ENCODE measurements around the gene ENTPD8.
"Not testable (repeated sequence)": the region's sequence is repeated elsewhere in the genome, so short reads cannot be mapped to it uniquely, and the experiment has no call there.

The ENTPD8 gene

DNA sequence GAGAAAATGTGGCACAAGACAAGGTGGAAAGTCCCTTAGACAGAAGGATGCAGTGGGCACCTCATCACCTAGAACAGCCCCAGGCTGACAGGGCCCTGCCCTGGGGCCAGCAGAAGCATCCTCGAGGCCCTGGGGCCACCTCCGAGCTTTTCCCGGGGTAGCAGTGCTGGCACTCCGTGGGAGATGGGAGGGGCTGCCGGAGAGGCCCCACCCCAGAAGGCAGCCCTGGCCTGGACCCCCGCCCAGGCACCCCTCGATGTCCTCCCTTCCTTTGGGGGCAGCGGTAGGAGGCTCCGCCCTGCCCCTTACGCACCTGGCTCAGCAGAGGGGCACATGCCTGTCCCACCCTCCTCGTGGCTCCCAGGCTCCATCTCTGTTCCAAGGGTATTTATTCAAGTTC lies 35.7 kb upstream of the ENTPD8 start:
- no peak for DNase-seq

DNA sequence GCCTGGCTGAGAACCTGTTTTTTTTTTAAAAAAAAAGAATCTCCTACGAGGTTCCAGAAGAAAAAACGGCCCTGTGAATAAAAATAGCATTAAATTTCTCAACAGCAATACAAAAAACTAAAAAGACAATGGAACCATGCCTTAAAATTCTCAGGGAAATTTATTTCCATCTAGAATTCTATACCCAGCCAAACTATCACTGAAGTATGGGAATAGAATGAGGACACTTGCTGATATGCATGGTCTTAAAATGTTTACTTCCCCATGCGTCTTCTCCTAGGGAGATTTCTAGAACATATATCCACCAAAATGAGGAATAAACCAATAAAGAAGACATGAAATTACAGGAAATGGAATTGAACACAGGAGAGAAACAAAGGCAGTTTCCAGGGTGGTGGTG lies 34.5 kb upstream of the ENTPD8 start:
- no peak for DNase-seq

DNA sequence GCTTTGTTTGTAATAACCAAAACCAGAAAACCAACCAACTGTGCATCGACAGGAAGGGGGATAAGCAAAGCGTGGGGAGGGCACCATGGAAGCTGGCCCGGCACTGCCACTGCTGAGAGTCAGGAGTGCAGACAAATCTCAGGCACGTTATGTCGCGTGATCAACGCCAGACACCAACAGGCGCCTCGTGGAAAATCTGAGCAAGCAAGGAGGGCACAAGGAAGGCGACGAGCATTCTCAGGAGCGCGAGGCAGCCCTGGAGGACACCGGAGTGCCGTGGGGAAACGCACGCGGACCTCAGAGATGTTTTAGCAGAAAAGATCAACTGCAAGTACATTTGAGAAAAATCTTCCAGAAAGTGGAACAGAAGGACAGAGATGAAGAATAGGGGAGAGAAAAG lies 33.1 kb upstream of the ENTPD8 start:
- DNase-seq, result no peak

DNA sequence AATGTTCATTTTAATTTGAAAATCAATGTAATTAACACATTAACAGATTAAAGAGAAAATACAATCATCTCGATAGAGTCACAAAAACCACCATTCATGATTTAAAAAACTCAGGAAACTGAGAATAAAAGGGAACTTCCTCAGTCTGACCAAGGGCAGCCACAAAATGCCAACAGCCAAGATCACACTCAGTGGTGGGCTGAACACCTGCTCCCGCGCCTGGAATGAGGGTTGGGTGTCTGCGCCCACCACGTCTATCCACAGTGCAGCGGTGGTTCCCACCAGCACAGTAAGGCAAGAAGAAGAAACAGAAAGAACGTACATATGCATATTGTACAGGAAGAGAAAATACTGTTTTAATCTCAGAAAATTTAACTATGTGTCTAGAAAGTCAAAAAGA lies 29.6 kb upstream of the ENTPD8 start:
- no peak for DNase-seq

DNA sequence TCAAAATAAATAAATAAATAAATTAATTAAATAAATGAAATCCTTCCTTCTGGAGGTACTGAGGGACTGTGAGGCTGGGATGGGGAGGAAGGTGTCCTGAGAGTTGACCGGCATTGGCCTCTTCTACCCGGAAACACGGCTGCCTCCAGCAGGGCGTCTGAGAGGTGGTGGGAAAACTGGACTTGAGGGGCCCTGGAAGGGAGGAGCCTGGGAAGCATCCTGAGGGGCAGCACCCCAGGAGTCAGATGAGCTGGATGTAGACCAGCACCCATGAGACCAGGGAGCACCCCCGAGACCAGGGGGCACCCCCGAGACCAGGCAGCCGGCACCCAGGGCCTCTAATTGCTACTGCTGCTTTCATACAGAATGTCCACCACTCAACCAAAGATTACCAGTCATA lies 26.7 kb upstream of the ENTPD8 start:
- DNase-seq, result no peak

DNA sequence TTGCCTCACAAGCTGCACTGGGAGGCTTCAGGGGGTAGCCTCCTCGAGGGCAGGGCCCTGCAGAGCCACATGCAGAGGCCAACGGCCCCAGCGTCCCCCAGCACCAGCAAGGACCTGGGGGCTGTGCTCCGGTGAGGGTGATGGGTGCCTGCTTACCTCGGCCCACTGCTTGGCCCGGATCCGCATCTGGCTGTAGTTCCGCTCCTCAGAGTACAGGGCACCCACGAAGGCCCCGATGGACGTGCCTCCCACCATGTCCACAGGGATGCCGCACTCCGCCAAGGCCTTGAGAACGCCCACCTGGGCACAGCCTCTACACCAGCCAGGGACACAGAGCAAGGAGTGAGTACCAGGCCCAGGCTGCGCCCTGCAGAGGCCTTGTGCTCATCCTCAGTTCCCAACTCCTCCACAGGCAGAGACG lies 26.0 kb upstream of the ENTPD8 start:
- no peak for DNase-seq

DNA sequence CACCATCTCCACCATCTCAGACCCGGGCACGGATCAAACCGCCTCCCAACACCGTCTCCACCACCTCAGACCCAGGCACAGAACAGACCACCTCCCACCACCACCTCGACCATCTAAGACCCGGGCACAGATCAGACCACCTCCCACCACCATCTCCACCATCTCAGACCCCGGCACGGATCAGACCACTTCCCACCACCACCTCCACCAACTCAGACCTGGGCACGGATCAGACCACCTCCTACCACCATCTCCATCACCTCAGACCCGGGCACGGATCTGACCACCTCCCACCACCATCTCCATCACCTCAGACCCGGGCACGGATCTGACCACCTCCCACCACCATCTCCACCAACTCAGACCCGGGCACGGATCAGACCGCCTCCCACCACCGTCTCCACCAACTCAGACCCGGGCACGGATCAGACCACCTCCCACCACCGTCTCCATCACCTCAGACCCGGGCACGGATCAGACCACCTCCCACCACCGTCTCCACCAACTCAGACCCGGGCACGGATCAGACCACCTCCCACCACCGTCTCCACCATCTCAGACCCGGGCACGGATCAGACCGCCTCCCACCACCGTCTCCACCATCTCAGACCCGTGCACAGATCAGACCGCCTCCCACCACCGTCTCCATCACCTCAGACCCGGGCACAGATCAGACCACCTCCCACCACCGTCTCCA lies 25.4 kb upstream of the ENTPD8 start:
- DNase-seq, result not testable (repeated sequence)

DNA sequence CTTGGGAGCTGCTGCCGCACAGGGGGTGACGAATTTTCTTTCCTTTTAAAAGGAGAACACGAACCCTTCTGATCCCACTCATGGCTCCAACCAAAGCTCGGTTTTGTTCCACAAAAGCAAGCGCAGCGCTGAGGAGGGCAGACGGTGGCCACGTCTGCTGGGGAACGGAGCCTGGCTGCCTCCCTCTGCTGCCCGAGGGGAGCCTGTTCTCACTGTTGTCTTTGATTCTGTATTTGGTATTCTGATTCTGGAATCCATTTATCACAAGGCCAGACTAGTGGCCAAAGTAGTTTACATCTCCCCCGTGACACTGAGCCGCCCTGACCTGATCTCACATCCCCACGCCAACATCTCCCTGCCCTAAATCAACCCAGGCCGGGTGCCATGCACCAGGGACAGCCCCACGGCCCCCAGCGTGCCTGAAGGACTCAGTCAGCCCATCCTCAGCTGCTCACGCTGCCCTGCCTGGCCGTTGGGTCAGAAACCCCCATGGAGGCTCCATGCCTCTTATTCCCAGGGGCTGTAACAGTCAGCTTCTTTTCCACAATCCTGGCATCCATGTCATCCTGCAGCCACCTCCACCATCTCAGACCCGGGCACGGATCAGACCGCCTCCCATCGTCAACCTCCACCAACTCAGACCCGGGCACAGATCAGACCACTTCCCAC lies 24.7 kb upstream of the ENTPD8 start:
- no peak for DNase-seq

DNA sequence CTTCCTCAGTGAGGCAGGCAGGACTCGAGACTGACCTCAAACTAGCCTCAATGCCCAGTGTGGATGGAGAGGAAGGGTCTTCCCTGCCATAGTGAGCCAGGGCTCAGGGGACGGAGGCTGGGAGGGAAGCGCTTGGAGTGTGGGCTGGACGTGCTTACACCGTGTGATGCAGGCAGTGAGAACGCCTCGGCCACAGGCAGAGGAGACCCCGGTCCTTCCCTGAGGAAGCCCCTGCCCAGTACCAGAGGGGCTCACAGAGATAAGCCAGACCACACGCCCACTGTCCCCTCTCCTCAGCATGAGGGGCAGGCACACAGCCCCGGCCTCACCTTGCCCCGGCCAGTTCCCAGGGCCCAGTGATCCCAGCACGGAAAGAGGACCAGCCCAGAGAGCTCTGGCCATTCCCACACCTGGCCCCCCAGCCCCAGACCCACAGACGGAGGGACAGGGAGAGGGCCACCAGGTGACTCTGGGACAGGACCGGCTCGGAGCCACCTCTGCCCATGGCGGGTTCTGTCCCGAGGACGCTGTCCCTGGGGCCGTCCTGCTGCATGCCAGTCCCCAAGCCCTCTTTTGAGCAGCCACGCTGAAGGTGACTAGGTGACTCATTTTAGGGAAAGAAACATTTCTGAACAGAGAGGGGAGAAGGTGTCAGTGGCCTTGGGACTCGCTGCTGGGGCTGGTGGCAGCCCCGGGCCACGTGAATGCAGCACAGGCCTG lies 24.0 kb upstream of the ENTPD8 start:
- no peak for DNase-seq

DNA sequence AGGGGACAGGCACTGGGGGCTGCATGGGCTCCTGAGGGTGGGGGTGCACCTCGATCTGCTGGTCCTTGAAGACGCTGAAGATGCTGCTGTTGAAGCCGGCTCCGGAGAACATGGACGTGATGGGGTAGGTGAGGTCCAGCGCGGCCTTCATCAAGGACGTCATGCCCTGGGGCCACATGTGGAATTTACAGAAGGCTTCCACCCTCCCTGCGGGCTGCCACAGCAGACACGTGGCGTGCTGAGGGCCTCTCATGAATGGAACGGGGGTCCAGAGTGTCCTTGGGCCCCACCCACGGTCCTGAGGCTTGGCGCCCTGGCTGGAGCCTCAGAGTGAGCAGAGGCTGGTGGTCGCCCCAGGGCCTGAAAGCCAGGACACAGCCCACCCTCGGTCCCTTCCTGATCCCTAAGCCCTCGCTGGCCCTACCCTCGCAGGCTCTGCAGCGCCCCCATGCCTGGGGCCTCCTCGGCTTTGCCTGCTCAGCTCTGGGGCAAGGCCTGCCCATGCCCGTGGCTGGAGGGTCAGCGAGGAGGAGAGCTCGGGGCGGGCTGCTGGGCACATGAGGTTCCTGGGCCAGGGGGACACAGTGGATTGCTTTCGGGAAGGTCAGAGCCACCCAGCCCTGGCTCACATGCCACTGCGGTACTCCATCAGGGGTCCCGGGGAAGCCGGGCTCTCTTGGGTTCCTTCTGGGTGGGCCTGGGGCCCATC lies 23.3 kb upstream of the ENTPD8 start:
- DNase-seq, result no peak

DNA sequence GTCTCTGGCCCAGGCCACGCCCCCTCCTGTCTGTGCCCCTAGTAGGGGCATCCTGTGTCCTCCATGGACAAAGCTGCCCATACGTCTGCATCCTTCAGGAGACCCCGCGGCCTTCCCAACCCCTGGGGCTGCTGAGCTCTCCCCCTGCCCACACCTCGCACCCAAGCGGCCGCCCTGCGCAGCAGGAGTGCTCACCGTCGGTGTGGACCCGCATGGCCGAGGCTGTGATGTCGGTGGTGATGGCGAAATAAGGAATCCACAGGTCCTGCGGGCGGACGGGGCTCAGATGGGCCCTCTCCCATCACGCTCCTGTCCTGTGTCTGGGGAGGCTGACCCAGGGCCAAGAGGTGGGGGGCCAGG lies 22.8 kb upstream of the ENTPD8 start:
- DNase-seq, result no peak

DNA sequence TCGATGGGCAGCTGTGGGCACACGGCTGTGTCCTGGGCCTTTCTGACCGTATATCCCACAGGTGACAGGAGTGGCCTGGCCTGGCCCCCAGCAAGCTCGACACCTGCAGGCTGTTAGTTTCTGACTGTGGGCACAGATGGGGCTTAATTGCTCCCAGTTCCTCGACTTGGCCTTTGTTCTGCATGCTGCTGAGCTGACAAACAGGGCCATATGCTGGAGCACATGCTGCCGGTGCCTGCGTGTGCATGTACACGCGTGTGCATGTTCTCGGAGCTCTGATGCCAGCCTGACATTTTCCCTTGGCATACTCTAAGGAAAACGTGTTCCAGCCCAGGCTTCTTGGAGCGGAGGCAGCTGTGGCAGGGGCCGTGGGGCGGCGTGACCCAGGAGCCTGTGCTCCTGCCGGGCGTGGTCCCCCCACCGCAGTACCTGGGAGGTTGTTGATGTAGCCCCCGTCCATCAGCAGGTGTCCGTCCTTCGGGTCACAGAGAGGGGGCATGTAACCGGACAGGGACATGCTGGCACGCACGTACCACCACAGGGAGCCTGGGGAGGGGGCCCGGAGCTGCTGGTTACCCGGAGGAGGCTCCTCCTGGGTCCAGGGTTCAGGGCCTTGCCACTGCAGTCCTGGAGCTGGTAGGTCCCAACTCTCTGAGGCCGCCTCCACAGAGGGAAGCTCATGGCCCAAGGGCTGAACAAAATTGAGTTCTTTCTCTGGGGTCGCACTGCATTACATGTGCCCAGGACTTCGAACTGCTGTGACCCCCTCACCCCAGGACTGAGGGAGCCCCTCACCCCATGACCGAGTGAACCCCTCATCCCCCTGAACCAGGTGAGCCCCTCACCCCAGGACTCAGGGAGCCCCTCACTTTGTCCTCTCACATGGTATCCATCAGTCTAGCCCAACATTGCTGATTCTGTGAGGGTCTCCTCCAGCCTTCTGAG lies 22.1 kb upstream of the ENTPD8 start:
- DNase-seq, result peak; percentile 7 to 63

DNA sequence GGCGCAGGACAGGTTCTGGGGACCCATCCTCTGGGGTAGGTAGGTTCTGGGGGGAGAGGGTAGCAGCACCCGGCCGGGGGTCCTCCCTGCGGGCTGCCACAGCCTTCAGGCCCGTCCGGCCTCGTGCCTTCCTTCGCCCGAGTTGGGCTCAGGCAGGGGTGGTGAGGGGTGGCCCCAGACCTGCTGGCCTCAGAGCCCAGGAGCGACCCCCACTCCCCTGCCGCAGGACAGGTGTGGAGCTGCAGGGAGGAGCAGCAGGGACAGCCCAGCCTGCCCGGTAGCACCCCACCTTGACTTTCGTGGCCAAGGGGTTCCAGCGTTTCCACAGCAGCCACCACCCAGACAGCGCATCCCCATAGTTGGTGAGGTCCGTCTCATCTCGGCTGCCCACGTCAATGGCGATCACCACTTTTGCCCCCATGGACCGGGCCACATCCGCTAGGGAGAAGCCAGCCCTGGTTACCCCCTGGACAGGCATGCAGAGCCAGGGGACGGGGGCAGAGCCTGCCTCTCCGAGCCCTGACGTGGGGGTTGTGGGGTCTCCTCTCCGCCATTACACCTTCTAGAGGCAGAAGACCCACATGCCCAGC lies 21.3 kb upstream of the ENTPD8 start:
- no peak for DNase-seq

DNA sequence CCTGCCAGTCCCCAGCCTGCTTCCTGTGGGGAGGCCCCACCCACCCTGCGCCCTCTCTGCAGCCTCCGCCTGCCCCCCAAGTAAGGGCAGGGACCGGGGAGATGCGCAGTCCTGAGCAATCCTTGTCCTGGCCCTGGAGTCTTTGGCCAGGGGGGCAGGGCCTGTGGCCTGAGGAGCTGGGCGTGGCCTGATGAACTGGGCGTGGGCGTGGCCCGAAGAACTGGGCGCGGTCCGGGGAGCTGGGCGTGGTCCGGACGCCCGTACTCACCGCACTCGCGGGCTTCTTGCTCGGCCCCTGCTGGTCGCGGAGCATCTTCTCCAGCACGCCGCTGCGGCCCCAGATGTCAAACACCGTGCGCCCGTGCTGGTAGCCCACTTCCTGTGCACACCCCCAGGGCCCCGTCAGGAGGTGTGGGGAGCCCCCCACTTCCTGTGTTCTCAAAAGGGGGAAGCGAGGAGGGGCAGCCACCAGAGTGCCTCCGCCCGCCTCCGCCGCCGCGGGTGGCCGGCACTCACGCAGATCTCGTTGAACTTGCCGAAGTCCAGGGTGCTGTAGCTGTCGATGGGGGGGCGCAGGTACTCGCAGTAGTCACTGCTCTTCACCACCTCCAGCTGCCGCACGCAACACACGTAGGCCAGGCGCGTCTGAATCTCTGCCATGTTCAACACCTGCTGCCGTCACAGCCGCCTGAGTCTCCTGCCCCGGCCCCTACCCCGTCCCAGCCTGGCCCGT lies 20.7 kb upstream of the ENTPD8 start:
- DNase-seq, result no peak

DNA sequence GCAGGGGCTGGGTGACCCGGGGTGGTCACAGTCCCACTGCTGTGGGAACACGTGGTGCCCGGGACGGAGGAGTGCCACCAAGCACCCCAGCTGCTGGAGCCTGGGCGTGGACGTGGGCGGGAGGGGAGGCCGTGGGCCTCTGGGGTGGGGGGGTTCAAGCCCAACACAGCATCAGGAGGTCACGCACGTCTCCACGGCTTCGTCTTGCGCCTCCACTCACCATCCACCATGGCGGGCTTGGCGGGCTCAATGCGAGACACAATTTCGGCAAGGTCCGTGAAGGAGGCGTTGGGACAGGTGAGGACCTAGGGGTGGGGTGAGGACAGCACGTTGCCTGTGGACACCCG lies 20.1 kb upstream of the ENTPD8 start:
- DNase-seq, result no peak

DNA sequence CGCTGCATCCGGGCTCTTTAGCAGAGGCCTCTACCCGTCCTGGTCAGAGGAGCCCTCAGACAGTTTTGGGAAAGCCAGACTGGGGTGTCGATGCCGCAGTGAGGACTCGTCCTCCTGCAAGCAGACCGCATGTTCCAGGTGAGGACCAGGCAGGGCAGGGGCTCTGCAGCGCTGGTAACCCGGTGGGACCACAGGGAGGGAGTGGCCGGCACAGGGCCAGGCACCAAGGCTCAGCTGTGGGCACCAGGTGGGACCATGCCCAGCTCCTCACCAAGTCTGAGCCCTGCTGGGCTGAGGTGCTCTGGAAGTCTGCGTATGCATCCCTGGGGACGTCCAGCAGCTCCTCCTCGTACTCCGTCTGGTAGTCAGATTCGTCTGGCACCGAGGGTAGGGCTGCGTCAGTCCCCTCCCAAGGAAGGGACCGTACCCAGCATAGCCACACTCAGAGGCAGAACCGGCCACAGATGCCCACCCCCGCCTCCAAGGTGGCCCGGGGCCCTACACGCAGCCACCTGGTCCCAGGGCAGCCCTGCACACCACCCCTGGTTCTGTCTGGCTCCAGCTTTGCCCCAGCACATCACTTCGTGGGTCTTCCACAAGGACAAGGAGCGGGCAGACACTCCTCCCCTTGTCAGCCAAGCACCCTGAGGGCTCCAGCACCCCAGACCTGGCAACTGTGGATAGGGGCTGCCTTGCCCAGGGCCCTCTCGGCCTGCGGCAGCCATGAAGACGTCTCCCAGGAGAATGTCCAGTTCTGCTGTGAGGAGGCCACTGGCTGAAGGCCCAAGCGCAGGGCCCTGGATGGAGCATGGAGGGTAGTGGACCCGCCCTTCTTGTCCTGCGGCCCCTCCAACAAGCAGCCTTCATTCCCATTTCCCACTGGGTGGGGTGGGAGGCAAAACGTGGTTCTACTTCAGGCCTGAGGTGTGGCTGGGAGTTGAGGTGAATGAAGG lies 19.5 kb upstream of the ENTPD8 start:
- DNase-seq, result no peak

DNA sequence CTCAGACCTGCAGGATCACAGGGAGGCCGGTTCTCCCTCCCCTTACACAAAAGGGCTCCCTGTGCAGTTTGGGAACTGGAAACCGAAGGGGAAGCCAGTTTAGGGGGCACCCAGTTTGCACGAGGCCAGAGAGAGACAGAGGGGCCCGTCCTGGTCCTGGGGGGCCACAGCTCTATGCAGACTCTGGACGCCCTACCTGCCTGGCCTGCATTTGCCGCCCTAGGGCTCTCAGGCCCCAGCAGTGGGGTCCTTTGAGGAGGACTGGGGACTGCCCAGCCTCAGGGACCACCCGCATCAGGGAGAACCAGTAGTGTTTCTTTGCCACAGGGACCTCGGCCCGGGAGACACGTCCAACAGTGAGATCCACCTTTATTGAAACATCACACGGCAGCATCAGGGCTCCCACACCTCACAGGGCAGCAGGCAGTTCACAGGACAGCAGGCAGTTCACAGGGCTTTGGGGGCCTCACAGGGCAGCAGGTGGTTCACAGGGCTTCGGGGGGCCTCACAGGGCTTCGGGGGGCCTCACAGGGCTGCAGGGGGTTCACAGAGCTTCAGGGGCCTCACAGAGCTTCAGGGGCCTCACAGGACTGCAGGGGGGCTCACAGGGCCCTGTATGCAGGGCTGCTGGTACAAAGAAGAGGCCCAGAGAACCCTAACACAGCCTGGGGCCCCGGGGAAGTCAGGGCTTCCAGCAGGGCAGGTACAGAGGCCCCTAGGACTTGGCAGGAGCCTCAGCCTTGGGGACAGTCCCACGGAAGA lies 18.6 kb upstream of the ENTPD8 start:
- DNase-seq, result no peak

DNA sequence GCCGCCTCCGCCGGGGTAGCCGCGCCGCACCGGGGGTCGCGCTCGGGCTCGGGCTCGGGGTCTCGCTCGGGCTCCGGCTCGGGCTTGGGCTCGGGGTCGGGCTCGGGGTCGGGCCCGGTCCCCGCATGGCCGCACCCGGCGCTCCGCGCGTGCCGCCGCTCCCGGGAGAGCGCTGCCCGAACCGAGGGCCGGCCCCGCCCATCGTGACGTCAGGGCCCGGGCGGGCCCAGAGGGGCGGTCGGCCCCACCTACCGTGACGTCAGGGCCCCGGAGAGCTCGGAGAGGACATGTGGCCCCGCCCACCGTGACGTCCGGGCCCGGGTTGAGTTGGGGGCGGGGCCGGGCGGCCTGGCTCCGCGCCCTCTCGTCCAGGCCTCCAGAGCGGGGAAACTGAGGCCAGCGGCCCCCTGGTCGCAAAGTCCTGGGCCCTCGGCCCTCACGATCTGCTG lies 18.0 kb upstream of the ENTPD8 start, which contains the start of gene NSMF:
TSS of gene NSMF (minus strand) at position 183 of the 449 bp plus-strand sequence. CDS start 232 bp downstream, outside the sequence.
- DNase-seq, result peak; percentile 67 to 92

All from NCI-H524 (cell line).